Effector memory CD4-positive, alpha-beta T cell (primary cell): Measurements from ENCODE around the gene PCDHGB1.
"Not testable (repeated sequence)": the region's sequence is repeated elsewhere in the genome, so short reads cannot be mapped to it uniquely, and the experiment has no call there.

Source experiments
- DNase-seq, 3 donors: peaks; one replicate each; pipeline ENCODE4 v3.0.0-alpha.2; 2020
- H3K27ac ChIP-seq: 2 replicates; pipeline ENCODE4 v1.7.0; 2013; ENCODE audit warnings: mild to moderate bottlenecking, low read length, moderate library complexity; ENCODE audit not compliant: insufficient read depth, poor library complexity, severe bottlenecking
- H3K27me3 ChIP-seq: replicated peaks from 2 replicates; pipeline ENCODE4 v1.7.0; 2013; ENCODE audit warnings: mild to moderate bottlenecking, low read length; ENCODE audit not compliant: insufficient read depth, control insufficient read depth, poor library complexity, severe bottlenecking
- H3K36me3 ChIP-seq: 2 replicates; pipeline ENCODE4 v1.7.0; 2013; ENCODE audit warnings: mild to moderate bottlenecking, low read length, moderate library complexity; ENCODE audit not compliant: control insufficient read depth, insufficient read depth
- H3K4me1 ChIP-seq: 2 replicates; pipeline ENCODE4 v1.7.0; 2013; ENCODE audit warnings: low read length, mild to moderate bottlenecking; ENCODE audit not compliant: control insufficient read depth, insufficient read depth, poor library complexity, severe bottlenecking
- H3K4me3 ChIP-seq: 2 replicates; pipeline ENCODE4 v1.7.0; 2013; ENCODE audit warnings: low read length, low read depth, mild to moderate bottlenecking; ENCODE audit not compliant: insufficient read depth, poor library complexity, severe bottlenecking
- H3K9me3 ChIP-seq: 2 replicates; pipeline ENCODE4 v1.7.0; 2013; ENCODE audit warnings: mild to moderate bottlenecking, low read length, moderate library complexity; ENCODE audit not compliant: control insufficient read depth

PCDHGB1 gene

DNA sequence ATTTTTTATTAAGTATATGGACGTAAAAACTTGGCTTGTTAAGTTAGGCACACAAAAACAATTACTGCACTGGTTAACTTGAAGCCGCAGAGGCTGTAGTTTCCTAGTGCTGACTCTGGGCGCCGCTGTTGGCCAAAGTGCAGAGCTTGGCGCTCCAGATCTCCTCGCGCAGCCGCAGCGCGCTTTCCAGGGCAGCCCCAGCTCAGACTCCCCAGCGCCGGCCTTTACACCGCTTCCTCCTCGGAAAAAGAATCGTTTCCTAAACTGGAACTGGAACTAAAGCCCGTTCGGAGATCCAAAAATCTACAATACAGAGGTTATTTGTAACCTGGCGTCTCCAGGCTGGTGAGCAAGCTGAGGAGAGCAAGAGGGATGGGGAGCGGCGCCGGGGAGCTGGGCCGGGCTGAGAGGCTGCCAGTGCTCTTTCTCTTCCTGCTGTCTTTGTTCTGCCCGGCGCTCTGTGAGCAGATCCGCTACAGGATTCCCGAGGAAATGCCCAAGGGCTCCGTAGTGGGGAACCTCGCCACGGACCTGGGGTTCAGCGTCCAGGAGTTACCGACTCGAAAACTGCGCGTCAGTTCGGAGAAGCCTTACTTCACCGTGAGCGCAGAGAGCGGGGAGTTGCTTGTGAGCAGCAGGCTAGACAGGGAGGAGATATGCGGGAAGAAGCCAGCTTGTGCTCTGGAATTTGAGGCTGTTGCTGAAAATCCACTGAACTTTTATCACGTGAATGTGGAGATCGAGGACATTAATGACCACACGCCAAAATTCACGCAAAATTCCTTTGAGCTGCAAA lies 48.1 kb downstream of the PCDHGB1 start, which contains the start of gene PCDHGB5:
PCDHGB5 (plus strand) TSS at position 192 of the 796 bp plus-strand sequence; CDS start at position 373, 181 bp downstream.
- not testable (repeated sequence) for H3K36me3 ChIP-seq, H3K9me3 ChIP-seq, H3K4me1 ChIP-seq, DNase-seq, H3K27ac ChIP-seq, H3K4me3 ChIP-seq
- peaks cover 16% of the 10 kb centered on the region for H3K27me3 ChIP-seq

DNA sequence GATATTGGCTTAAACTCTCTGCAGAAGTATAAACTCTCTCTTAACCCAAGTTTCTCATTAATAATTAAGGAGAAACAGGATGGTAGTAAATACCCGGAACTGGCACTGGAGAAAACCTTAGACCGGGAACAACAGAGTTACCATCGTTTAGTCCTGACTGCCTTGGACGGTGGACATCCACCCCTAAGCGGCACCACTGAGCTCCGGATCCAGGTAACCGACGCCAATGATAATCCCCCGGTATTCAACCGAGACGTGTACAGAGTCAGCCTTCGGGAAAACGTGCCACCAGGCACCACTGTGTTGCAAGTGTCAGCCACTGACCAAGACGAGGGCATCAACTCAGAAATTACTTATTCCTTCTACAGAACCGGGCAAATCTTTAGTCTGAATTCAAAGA lies 48.7 kb downstream of the PCDHGB1 start:
- H3K4me3 ChIP-seq: no peak overlapping the region
- H3K36me3 ChIP-seq: no peaks in the 10 kb centered on the region
- no peaks in the 10 kb centered on the region for H3K4me1 ChIP-seq
- no peak overlapping the region for H3K27ac ChIP-seq
- DNase-seq: no peak
- peaks cover 16% of the 10 kb centered on the region for H3K27me3 ChIP-seq
- H3K9me3 ChIP-seq: peaks cover 4% of the 10 kb centered on the region

DNA sequence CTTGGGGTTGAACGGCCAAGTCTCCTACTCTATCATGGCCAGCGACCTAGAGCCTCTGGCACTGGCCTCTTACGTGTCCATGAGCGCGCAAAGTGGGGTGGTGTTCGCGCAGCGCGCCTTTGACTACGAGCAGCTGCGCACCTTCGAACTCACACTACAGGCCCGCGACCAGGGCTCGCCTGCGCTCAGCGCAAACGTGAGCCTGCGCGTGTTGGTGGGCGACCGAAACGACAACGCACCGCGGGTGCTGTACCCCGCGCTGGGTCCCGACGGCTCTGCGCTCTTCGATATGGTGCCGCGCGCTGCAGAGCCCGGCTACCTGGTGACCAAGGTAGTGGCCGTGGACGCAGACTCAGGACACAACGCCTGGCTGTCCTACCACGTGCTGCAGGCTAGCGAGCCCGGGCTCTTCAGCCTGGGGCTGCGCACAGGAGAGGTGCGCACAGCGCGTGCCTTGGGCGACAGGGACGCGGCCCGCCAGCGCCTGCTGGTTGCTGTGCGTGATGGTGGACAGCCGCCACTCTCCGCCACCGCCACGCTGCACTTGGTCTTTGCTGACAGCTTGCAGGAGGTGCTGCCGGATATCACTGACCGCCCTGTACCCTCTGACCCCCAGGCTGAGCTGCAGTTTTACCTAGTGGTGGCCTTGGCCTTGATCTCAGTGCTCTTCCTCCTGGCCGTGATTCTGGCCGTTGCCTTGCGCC lies 49.8 kb downstream of the PCDHGB1 start:
- Histone ChIP-seq H3K27me3 (peaks cover 21% of the 10 kb centered on the region), H3K9me3 (peaks cover 4% of the 10 kb centered on the region), H3K27ac (no peak overlapping the region), H3K36me3 (no peaks in the 10 kb centered on the region), H3K4me3 (no peak overlapping the region), H3K4me1 (no peaks in the 10 kb centered on the region)
- no peak for DNase-seq
